ENCODE results near the gene TCFL5.

TCFL5 gene

DNA sequence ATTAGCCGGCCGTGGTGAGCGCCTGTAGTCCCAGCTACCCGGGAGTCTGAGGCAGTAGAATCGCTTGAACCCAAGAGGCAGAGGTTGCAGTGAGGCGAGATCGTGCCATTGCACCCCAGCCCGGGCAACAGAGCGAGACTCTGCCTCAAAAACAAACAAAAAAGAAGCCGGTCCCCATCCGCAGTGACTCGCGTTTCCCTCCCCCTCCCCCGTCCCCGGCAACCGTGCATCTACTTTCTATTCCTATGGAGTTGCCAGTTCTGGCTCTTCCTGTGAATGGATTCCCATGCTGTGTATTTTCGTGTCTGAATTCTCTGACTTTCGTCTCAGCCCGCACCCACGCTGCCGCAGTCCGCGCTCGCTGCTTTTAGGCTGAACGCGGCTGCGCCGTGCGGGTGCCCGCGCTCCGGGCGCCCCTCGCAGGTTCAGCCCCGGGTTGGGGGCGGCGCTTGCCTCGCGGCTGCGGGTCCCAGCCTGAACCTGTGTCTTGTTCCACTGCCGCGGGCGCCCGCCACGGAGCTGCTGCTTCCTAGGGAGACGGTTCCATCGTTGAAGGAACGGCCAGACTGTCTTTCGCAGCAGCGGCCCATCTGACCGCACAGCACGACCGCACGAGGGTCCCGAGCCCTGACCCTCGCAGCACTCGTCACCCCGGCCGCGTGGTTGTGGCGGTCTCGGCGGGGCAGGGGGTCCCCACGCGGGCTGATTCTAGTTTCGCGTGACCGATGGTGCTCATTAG is 66.4 kb downstream of the TCFL5 start:
- peak; percentile 47 for DNase-seq (ENCODE audit: low spot score)

DNA sequence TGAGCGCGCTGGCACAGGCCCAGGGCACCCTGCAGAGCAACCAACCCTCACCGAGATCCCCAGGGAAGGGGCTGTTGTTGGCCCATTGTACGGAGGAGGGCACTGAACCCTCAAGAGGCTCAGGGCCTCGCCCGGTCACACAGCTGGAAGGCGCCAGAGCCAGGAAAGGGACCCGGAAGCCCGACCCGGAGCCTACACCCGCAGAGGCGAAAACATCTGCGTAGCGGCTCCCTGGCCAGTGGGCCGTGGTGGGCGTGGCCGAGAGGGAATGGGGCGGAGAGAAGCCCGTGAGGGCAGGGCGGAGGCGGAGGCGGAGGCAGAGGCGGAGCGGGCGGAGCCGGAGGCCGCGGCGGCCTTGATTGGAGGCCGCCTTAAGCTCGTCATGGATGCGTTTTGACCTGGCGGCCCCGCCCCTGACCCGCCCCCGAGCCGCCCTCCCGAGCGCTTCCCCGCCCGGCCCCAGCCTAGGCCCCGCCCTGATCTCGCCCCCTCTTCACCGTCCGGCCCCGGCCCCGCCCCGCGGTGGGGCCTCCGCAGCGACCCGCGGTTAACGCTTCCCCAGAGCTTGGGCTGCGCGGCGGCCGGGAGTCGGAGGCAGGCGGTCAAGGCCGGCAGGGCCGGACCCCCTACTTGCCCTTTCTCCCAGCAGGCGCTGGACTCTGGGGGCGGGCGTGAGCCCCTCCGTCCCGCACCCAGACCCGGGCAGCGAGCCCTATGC is 67.5 kb downstream of the TCFL5 start:
- DNase-seq (ENCODE audit: low spot score): peak; percentile 99

DNA sequence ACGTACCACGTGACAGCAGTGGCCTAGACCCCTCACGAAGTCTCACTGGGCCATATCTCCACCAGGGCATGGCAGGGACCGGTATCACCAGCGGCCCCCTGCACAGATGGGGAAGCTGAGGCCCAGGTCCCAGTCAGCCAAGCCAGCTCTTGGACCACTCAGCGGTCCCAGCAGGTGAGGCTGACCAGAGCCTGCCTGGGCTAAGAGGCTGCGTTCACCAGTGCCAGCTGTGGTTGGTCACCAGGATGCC is 67.9 kb downstream of the TCFL5 start:
- DNase-seq (ENCODE audit: low spot score): no peak

DNA sequence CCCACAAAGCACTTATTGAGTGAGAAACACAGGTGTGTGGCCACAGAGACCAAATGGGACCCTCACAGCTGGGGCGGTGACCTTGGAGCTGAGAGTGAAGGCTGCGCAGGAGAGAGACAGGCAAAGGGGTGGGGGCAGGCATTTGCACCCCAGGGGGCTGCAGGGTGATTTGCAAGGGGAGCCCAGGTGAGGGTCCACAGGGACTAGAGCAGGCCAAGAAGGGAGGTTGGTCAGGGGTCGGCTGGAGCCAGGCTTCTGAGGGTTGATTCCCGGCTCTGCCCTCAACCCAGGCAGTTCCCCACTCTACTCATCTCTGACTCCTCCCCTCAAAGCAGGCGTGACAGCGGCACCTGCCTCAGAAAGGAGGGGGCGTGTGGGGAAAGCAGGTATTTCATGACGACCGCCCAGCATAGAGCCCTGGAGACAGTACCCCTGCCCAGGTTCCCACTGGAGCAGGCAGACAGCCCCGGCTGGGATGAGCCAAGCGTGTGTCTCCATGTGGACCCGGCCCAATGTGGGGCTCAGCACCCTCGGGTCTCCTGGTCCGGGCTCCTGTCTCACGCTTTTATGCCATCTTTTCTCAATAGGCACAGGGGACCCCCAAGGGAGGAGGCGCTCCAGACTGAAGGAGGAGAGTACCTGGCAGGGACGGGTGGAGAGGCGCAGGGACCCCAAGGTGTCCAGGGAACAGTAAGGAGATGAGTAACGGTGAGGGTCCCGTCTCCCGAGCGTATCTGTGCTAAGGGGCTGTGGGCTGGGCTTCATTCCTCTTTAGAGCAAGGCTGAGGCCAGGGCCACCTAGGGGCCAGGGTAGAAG is 68.5 kb downstream of the TCFL5 start:
- no peak for DNase-seq (ENCODE audit: low spot score)

DNA sequence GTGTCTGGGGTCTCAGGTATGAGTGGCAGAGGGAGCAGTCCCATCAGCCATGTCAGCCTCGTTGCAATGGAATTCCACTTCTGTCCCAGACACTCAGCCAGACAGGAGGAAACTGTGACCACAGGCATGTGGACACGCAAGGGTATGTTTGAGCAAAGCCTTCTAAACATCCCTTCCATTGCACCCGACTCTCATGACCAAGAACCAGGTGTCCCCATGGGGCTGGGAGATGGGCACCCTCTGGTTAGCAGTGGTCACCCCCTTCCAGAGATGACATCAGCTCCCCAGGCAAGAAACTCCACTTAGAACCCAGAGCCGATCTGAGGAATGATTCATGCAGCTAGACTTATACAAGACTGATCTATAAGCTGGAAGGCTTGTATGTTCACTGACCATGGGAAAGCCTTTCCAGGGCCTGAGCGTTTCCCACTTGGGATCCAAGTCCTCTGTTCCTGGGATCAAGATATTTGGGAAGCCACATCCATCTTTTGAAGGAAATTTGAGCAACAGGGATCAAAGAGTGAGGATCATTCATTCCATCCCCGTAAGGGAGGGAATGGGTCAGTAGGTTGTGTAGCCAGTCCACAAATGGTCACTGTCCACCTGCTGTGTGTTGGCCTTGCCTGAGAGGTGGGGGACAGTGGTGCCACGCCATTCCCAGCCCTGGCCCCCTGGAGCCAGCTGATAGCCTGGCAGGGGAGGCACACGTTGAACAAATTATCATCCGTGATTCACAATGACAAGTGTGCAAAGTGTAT is 69.3 kb downstream of the TCFL5 start:
- peak; percentile 10 for DNase-seq (ENCODE audit: low spot score)

DNA sequence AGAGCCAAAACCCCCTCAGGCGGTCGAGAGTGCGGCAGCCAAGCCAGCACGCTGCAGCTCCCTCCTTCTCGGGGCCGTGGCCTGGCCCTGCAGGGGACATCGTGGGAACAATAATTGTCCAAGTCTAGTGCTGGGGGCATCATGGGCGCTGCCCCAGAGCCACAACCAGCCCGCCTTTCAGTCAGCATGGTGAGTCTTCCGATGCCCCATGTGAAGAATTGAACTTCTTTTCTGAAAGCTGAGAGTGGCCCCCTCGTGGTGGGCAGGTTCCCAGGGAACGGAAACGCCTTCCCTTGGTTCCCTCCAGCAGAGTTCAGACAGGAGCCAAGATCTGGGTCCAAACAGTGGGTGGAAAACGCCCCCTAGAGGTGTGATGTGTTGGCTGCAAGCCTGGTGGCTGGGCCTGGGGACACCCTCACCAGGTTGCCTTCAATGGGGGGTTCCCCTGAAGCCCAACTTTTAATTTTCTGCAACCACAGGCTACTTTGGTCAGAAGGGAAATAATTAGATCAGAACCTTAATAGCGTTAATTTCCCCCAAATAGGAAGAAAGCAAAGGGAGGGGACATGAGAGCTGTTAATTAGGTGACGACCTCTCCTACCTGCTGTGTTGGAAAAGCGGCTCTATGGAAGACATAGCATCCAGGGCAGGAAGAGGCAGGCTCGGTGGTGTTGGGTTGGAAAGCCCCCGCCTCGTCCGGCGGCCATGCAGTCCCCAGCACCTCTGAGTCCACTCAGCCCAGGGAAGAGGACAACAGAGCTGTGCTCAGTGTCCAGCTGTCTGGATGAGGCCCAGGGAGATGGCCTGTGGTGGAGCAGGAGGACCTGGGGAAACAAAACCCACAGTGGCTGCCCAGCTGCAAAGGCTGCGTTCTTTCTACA is 70.1 kb downstream of the TCFL5 start:
- DNase-seq (ENCODE audit: low spot score): peak; percentile 73

Data from hematopoietic multipotent progenitor cell treated with erythropoietin and hydrocortisone succinate and interleukin-3 and kit ligand, for 17 days (in vitro differentiated cells).